OCI-LY1 (cell line): ENCODE data around the gene MAP3K9.

ENCODE experiments used
- EZH2 ChIP-seq: fragments of 200-600 bp; sonication (generic), shearing (Covaris generic); IDR thresholded peaks from 2 replicates; pipeline ENCODE4 v1.8.0; 2017; ENCODE audit warnings: borderline replicate concordance, mixed run types, mild to moderate bottlenecking, antibody characterized with exemption, low read length, moderate library complexity, mixed read lengths
- TF ChIP-seq, protein P1 (sequence below): fragments of 200-600 bp; sonication (generic), shearing (Covaris generic); IDR thresholded peaks from 2 replicates; pipeline ENCODE4 v1.5.1; 2017; ENCODE audit warnings: mild to moderate bottlenecking, antibody characterized with exemption, low read length, moderate library complexity, mixed read lengths

DNA sequence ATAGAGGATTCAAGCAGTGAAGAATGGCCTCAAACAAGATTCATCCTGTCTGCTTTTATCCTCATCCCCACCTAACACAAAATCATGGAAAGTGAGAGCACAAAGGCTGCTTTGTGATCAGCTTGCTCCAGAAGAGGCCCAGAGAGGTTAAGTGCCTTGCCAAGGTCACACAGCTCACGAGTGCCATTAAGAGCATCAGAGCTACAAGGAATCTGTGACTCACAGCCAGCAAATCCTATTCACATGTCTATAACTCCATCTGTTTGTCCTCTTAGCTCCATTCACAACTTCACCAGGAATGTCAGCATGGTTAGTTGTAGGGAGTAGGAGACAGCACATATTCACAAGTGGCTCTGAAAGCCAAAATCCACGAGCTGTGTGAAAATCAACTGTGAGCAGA is 87.8 kb downstream of the MAP3K9 start:
- TF ChIP-seq, protein P1, sequence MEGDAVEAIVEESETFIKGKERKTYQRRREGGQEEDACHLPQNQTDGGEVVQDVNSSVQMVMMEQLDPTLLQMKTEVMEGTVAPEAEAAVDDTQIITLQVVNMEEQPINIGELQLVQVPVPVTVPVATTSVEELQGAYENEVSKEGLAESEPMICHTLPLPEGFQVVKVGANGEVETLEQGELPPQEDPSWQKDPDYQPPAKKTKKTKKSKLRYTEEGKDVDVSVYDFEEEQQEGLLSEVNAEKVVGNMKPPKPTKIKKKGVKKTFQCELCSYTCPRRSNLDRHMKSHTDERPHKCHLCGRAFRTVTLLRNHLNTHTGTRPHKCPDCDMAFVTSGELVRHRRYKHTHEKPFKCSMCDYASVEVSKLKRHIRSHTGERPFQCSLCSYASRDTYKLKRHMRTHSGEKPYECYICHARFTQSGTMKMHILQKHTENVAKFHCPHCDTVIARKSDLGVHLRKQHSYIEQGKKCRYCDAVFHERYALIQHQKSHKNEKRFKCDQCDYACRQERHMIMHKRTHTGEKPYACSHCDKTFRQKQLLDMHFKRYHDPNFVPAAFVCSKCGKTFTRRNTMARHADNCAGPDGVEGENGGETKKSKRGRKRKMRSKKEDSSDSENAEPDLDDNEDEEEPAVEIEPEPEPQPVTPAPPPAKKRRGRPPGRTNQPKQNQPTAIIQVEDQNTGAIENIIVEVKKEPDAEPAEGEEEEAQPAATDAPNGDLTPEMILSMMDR, result no peak
- no peak for TF ChIP-seq EZH2
